Esophagus muscularis mucosa (tissue), 4 donors: ENCODE measurements around the gene ACAN.

Experiments
- CTCF ChIP-seq, 3 experiments: fragments of 200-600 bp in 2 of 3; fragments of 450-650 bp in 1 of 3; sonication (generic) in 2 of 3; IDR thresholded peaks; one replicate each; pipeline ENCODE4 v1.5.1; 2017 to 2019; ENCODE audit warnings: antibody characterized with exemption in 3 of 3, mild to moderate bottlenecking in 2 of 3, moderate library complexity in 1 of 3
- EP300 ChIP-seq: sonication (generic); formaldehyde crosslinking; IDR thresholded peaks from one replicate; pipeline ENCODE4 v1.6.1; 2017; ENCODE audit warnings: antibody characterized with exemption
- POLR2A ChIP-seq: fragments of 450-650 bp; IDR thresholded peaks from one replicate; pipeline ENCODE4 v1.6.1; 2017; ENCODE audit warnings: antibody characterized with exemption, moderate library complexity, mild to moderate bottlenecking, low read depth
- POLR2AphosphoS5 ChIP-seq, 2 donors: sonication (generic); formaldehyde crosslinking; IDR thresholded peaks; one replicate each; pipeline ENCODE4 v1.6.1; 2017; ENCODE audit warnings: antibody characterized with exemption in 2 of 2

GRCh38 chr15:88788816-88789215 is 14.4 kb upstream of the ACAN start:
- no peak for TF ChIP-seq CTCF (IDR thresholded peaks at IDR 0.05)
- no peak for TF ChIP-seq EP300
- TF ChIP-seq POLR2A, result no peak
- TF ChIP-seq POLR2AphosphoS5 (IDR thresholded peaks at IDR 0.05), result no peak
